GM18867 (cell line): ENCODE data around the gene CDKAL1.
"Not testable (repeated sequence)": the region's sequence is repeated elsewhere in the genome, so short reads cannot be mapped to it uniquely, and the experiment has no call there.

Experiments used
- ATAC-seq: cut with Tn5 transposase; IDR thresholded peaks from one replicate; pipeline ENCODE4 v1.9.1; 2021; ENCODE audit warnings: mild to moderate bottlenecking, moderate library complexity; ENCODE audit not compliant: unreplicated experiment

Gene CDKAL1

GRCh38 chr6:21087188-21087587 lies 552.9 kb downstream of the CDKAL1 start:
- ATAC-seq = no peak

- no peak for ATAC-seq
These were observed 557.2 kb downstream of the CDKAL1 start for GRCh38 chr6:21091411-21091810.

- not testable (repeated sequence) for ATAC-seq
These were observed 558.0 kb downstream of the CDKAL1 start for GRCh38 chr6:21092231-21092772.

- no peak for ATAC-seq
These were observed 561.2 kb downstream of the CDKAL1 start for GRCh38 chr6:21095462-21095861.

- ATAC-seq = no peak
These were observed 563.9 kb downstream of the CDKAL1 start for GRCh38 chr6:21098134-21098533.

GRCh38 chr6:21098744-21099143 lies 564.5 kb downstream of the CDKAL1 start:
- ATAC-seq = no peak

- ATAC-seq = no peak
These were observed 565.4 kb downstream of the CDKAL1 start for GRCh38 chr6:21099338-21100314.

GRCh38 chr6:21100991-21101390 lies 566.7 kb downstream of the CDKAL1 start:
- no peak for ATAC-seq

- no peak for ATAC-seq
These were observed 567.4 kb downstream of the CDKAL1 start for GRCh38 chr6:21101694-21102093.

GRCh38 chr6:21102201-21102600 lies 567.9 kb downstream of the CDKAL1 start:
- ATAC-seq = no peak

- no peak for ATAC-seq
These were observed 568.4 kb downstream of the CDKAL1 start for GRCh38 chr6:21102624-21103023.

- no peak for ATAC-seq
These were observed 569.5 kb downstream of the CDKAL1 start for GRCh38 chr6:21103626-21104224.

GRCh38 chr6:21104288-21104687 lies 570.0 kb downstream of the CDKAL1 start:
- ATAC-seq = no peak

- no peak for ATAC-seq
These were observed 573.5 kb downstream of the CDKAL1 start for GRCh38 chr6:21107796-21108195.

GRCh38 chr6:21109391-21110178 lies 575.3 kb downstream of the CDKAL1 start:
- ATAC-seq = no peak

- no peak for ATAC-seq
These were observed 576.4 kb downstream of the CDKAL1 start for GRCh38 chr6:21110684-21111083.

- no peak for ATAC-seq
These were observed 577.0 kb downstream of the CDKAL1 start for GRCh38 chr6:21111093-21111725.

- ATAC-seq = no peak
These were observed 580.9 kb downstream of the CDKAL1 start for GRCh38 chr6:21115111-21115510.

- ATAC-seq = no peak
These were observed 582.5 kb downstream of the CDKAL1 start for GRCh38 chr6:21116736-21117135.

GRCh38 chr6:21118216-21118780 lies 584.0 kb downstream of the CDKAL1 start:
- ATAC-seq = no peak
